WERI-Rb-1 (cell line): ENCODE measurements around the gene ARHGEF17.

Source experiments
- DNase-seq: peaks from one replicate; pipeline ENCODE4 v3.0.0-alpha.2; 2020
- H3K27ac ChIP-seq: fragments of 250-450 bp; sonication (Bioruptor Pico); 2 replicates; pipeline ENCODE4 v1.5.1; 2020; ENCODE audit warnings: mild to moderate bottlenecking, moderate library complexity
- H3K27me3 ChIP-seq: fragments of 250-450 bp; sonication (Bioruptor Pico); 2 replicates; pipeline ENCODE4 v1.5.1; 2021; ENCODE audit warnings: mild to moderate bottlenecking, low read depth, moderate library complexity; ENCODE audit not compliant: insufficient read depth, severe bottlenecking
- H3K36me3 ChIP-seq: fragments of 250-450 bp; sonication (Bioruptor Pico); 2 replicates; pipeline ENCODE4 v1.5.1; 2020; ENCODE audit warnings: mild to moderate bottlenecking, moderate library complexity
- H3K4me3 ChIP-seq: 2 replicates; pipeline ENCODE4 v1.5.1; 2011; ENCODE audit warnings: low read depth, mild to moderate bottlenecking, control low read depth, low read length
- H3K9me3 ChIP-seq: fragments of 250-450 bp; sonication (Bioruptor Pico); 2 replicates; pipeline ENCODE4 v1.5.1; 2021; ENCODE audit warnings: mild to moderate bottlenecking, moderate library complexity; ENCODE audit not compliant: severe bottlenecking
- CTCF ChIP-seq: IDR thresholded peaks from 2 replicates; pipeline ENCODE4 v1.5.1; 2011; ENCODE audit warnings: low read depth, mild to moderate bottlenecking, control low read depth, inconsistent platforms, low read length

ARHGEF17 gene

GRCh38 chr11:73307323-73308002 lies 613 bp upstream of the ARHGEF17 start:
- peak overlapping the region; percentile 96 for H3K27ac ChIP-seq

GRCh38 chr11:73308961-73309919 lies 1.2 kb downstream of the ARHGEF17 start:
- Histone ChIP-seq H3K27me3 (no peaks in the 10 kb centered on the region), H3K9me3 (peaks cover 21% of the 10 kb centered on the region), H3K27ac (no peak overlapping the region), H3K4me3 (no peak overlapping the region), H3K36me3 (peaks cover 10% of the 10 kb centered on the region)
- no peak for DNase-seq
- TF ChIP-seq CTCF = no peak

More at GRCh38 chr11:73307323-73308002, 613 bp upstream of the ARHGEF17 start:
- DNase-seq = peak; percentile 100
- peaks cover 21% of the 10 kb centered on the region for H3K9me3 ChIP-seq
- TF ChIP-seq CTCF = peak; percentile 80
- H3K27me3 ChIP-seq = no peaks in the 10 kb centered on the region
- H3K36me3 ChIP-seq = peaks cover 5% of the 10 kb centered on the region
- H3K4me3 ChIP-seq = peak overlapping the region; percentile 65

- Histone ChIP-seq H3K27ac (no peak overlapping the region), H3K36me3 (peaks cover 10% of the 10 kb centered on the region), H3K4me3 (no peak overlapping the region), H3K27me3 (no peaks in the 10 kb centered on the region), H3K9me3 (peaks cover 21% of the 10 kb centered on the region)
- no peak for DNase-seq
- no peak for TF ChIP-seq CTCF
Measured at GRCh38 chr11:73310076-73310475, 2.0 kb downstream of the ARHGEF17 start.

- no peak for TF ChIP-seq CTCF
- Histone ChIP-seq H3K27ac (no peak overlapping the region), H3K9me3 (peaks cover 21% of the 10 kb centered on the region), H3K27me3 (no peaks in the 10 kb centered on the region), H3K4me3 (no peak overlapping the region), H3K36me3 (peaks cover 10% of the 10 kb centered on the region)
- no peak for DNase-seq
Measured at GRCh38 chr11:73310661-73311393, 2.8 kb downstream of the ARHGEF17 start.

GRCh38 chr11:73311394-73311869 lies 3.4 kb downstream of the ARHGEF17 start:
- no peak for TF ChIP-seq CTCF
- Histone ChIP-seq H3K36me3 (peaks cover 10% of the 10 kb centered on the region), H3K27ac (no peak overlapping the region), H3K4me3 (no peak overlapping the region), H3K27me3 (no peaks in the 10 kb centered on the region), H3K9me3 (peaks cover 21% of the 10 kb centered on the region)
- DNase-seq = no peak
